ENCODE measurements around the gene RPL29.

The RPL29 gene

GRCh38 chr3:51982352-51982837, 13.3 kb downstream of the RPL29 start:
- DNase-seq (ENCODE audit: low read depth): no peak

GRCh38 chr3:51980253-51980652, 15.4 kb downstream of the RPL29 start:
- DNase-seq (ENCODE audit: low read depth): no peak

- DNase-seq (ENCODE audit: low read depth): no peak
Observed at GRCh38 chr3:51978143-51978502, 17.6 kb downstream of the RPL29 start.

GRCh38 chr3:51977446-51978142, 18.1 kb downstream of the RPL29 start:
- DNase-seq (ENCODE audit: low read depth): no peak

GRCh38 chr3:51975852-51976549, 19.7 kb downstream of the RPL29 start:
- no peak for DNase-seq (ENCODE audit: low read depth)

GRCh38 chr3:51974963-51975851, 20.5 kb downstream of the RPL29 start, which contains the start of gene ABHD14A:
ABHD14A (plus strand) TSS chr3:51975064; CDS start chr3:51975136, 72 bp downstream.
- peak; percentile 69 for DNase-seq (ENCODE audit: low read depth)

- no peak for DNase-seq (ENCODE audit: low read depth)
Observed at GRCh38 chr3:51974277-51974962, 21.3 kb downstream of the RPL29 start.

- no peak for DNase-seq (ENCODE audit: low read depth)
Observed at GRCh38 chr3:51971350-51971749, 24.3 kb downstream of the RPL29 start.

- DNase-seq (ENCODE audit: low read depth): no peak
Observed at GRCh38 chr3:51970606-51971300, 24.9 kb downstream of the RPL29 start.

- DNase-seq (ENCODE audit: low read depth): no peak
Observed at GRCh38 chr3:51969841-51970240, 25.9 kb downstream of the RPL29 start.

- DNase-seq (ENCODE audit: low read depth): no peak
Observed at GRCh38 chr3:51968883-51969678, 26.6 kb downstream of the RPL29 start.

- no peak for DNase-seq (ENCODE audit: low read depth)
Observed at GRCh38 chr3:51968170-51968775, 27.4 kb downstream of the RPL29 start.

GRCh38 chr3:51967384-51968169, 28.1 kb downstream of the RPL29 start, which contains the start of gene PCBP4:
PCBP4 (minus strand) TSS chr3:51967454; CDS start chr3:51961240, 6,214 bp downstream.
- peak; percentile 30 for DNase-seq (ENCODE audit: low read depth)

- DNase-seq (ENCODE audit: low read depth): no peak
Observed at GRCh38 chr3:51966922-51967383, 28.7 kb downstream of the RPL29 start.

- no peak for DNase-seq (ENCODE audit: low read depth)
Observed at GRCh38 chr3:51966486-51966885, 29.2 kb downstream of the RPL29 start.

GRCh38 chr3:51966016-51966415, 29.7 kb downstream of the RPL29 start:
- no peak for DNase-seq (ENCODE audit: low read depth)

GRCh38 chr3:51964521-51964920, 31.2 kb downstream of the RPL29 start:
- DNase-seq (ENCODE audit: low read depth): no peak

- no peak for DNase-seq (ENCODE audit: low read depth)
Observed at GRCh38 chr3:51963951-51964451, 31.7 kb downstream of the RPL29 start.

Data from activated T-helper 1 cell treated with Interleukin-2 at 50 U/mL for 16 hours (primary cell).